NT2/D1 (cell line): ENCODE data around the gene PSME3.
A peak's percentile ranks its signal among the peaks of the same experiment; 100 is the strongest.

Source experiments
- DNase-seq: peaks from one replicate; pipeline ENCODE4 v3.0.0-alpha.2; 2011; ENCODE audit warnings: low read depth, low spot score
- H3K27me3 ChIP-seq: 2 replicates; pipeline ENCODE4 v1.6.0; 2011; ENCODE audit warnings: mild to moderate bottlenecking; ENCODE audit not compliant: insufficient read length, insufficient read depth
- H3K36me3 ChIP-seq: 2 replicates; pipeline ENCODE4 v1.6.1; 2011; ENCODE audit warnings: mild to moderate bottlenecking, low read length, mixed read lengths; ENCODE audit not compliant: insufficient read depth, insufficient read length
- H3K4me1 ChIP-seq: 2 replicates; pipeline ENCODE4 v1.5.1; 2011; ENCODE audit not compliant: insufficient read depth, insufficient read length
- H3K4me3 ChIP-seq: 2 replicates; pipeline ENCODE4 v1.5.1; 2011; ENCODE audit warnings: low read depth; ENCODE audit not compliant: insufficient read length
- H3K9ac ChIP-seq: 2 replicates; pipeline ENCODE4 v1.6.0; 2011; ENCODE audit warnings: low read depth; ENCODE audit not compliant: insufficient read length
- H3K9me3 ChIP-seq: 2 replicates; pipeline ENCODE4 v1.5.1; 2011; ENCODE audit warnings: mild to moderate bottlenecking, low read length; ENCODE audit not compliant: insufficient read depth
- SUZ12 ChIP-seq: IDR thresholded peaks from 2 replicates; pipeline ENCODE4 v1.6.1; 2011; ENCODE audit not compliant: insufficient read length, insufficient read depth; ENCODE audit errors: extremely low read depth
- YY1 ChIP-seq: IDR thresholded peaks from 2 replicates; pipeline ENCODE4 v1.6.1; 2011; ENCODE audit not compliant: insufficient read length, insufficient read depth
- ZNF274 ChIP-seq: IDR thresholded peaks from 2 replicates; pipeline ENCODE4 v1.6.1; 2011; ENCODE audit warnings: mild to moderate bottlenecking, low read depth, low read length

PSME3 gene, protein sequence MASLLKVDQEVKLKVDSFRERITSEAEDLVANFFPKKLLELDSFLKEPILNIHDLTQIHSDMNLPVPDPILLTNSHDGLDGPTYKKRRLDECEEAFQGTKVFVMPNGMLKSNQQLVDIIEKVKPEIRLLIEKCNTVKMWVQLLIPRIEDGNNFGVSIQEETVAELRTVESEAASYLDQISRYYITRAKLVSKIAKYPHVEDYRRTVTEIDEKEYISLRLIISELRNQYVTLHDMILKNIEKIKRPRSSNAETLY

DNA sequence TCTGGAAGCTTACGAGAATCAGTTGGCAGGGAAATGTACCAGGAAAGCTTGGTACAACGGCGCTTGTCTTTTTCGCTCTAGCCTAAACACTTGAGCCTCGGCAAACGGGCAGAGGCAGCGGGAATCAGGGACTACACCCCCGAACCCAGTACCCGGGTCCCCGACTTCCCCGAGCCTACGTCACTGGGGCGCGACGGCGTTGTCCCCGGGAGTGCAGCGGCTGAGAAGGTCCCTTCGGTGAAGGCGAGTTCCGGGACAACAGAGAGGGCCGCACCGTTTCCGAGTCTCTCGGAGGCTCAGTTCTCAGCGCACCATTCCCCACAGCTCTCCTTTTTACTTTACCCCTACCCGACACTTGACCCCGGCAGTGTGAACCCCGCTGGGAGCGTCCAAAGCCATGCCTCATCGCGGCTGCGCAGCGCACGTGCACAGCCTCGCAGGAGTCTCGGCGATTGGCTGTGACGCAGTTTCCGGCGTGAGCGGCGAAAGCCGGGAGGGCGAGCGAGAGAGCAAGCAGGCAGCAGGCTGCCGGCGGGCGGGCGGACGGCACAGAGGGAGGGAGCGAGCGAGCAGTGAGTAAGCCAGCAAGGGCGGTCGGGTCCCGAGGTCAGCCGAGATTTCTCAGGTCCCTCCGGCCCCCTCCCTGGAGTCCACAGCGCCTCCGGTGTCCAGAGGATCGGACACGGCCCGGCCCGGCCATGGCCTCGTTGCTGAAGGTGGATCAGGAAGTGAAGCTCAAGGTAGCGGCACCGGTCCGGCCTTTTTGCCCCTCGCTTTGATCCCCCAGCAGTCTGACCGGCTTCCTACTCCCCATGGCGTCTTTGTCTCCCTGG is at the start of gene PSME3:
Gene PSME3, plus strand, starts transcription at position 464 of the 833 bp plus-strand sequence. Its CDS starts 235 bp downstream, at position 699.
- Histone ChIP-seq H3K27me3 (no peaks in the 10 kb centered on the region), H3K4me3 (peak within 1 kb of the TSS; percentile 98), H3K4me1 (no peaks in the 10 kb centered on the region), H3K9ac (peak within 1 kb of the TSS; percentile 99), H3K9me3 (no peaks in the 10 kb centered on the region), H3K36me3 (peaks cover 34% of the 10 kb centered on the region)
- TF ChIP-seq SUZ12 (no peak), YY1 (no peak), ZNF274 (no peak)
- peak; percentile 72 for DNase-seq

DNA sequence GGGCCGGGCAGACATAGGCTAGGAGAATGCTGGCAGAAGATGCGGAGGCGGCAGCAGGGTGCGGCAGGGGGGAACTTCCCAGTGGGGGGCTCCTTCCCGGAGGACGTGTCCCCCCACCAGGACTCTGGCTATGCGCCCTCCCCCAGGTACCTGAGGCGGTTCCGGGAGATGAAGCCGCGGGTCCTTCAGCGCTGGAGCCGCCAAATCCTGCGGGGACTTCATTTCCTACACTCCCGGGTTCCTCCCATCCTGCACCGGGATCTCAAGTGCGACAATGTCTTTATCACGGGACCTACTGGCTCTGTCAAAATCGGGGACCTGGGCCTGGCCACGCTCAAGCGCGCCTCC is 49.4 kb upstream of the PSME3 start:
- Histone ChIP-seq H3K4me3 (no peak overlapping the region), H3K36me3 (peaks cover 57% of the 10 kb centered on the region), H3K9me3 (no peaks in the 10 kb centered on the region), H3K27me3 (peaks cover 13% of the 10 kb centered on the region), H3K9ac (no peak overlapping the region), H3K4me1 (peaks cover 17% of the 10 kb centered on the region)
- DNase-seq: no peak
- TF ChIP-seq YY1: no peak
- no peak for TF ChIP-seq ZNF274

DNA sequence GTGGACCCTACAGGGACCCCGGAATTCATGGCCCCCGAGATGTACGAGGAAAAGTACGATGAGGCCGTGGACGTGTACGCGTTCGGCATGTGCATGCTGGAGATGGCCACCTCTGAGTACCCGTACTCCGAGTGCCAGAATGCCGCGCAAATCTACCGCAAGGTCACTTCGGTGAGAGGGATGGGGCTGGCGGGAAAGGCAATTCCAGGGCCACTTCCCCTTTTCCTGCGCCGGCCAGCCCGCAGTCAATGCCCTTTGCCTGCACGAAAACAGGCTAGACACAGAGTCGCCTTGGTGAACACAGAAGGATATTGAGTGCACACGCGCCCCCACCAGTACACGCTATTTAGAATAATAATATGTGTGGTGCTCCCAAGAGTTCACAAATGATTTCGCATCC is 48.8 kb upstream of the PSME3 start:
- no peak overlapping the region for H3K4me3 ChIP-seq
- H3K36me3 ChIP-seq: peaks cover 54% of the 10 kb centered on the region
- TF ChIP-seq ZNF274 (no peak), SUZ12 (no peak), YY1 (no peak)
- no peak for DNase-seq
- H3K9me3 ChIP-seq: no peaks in the 10 kb centered on the region
- peaks cover 17% of the 10 kb centered on the region for H3K4me1 ChIP-seq
- H3K27me3 ChIP-seq: peaks cover 13% of the 10 kb centered on the region
- H3K9ac ChIP-seq: no peak overlapping the region

DNA sequence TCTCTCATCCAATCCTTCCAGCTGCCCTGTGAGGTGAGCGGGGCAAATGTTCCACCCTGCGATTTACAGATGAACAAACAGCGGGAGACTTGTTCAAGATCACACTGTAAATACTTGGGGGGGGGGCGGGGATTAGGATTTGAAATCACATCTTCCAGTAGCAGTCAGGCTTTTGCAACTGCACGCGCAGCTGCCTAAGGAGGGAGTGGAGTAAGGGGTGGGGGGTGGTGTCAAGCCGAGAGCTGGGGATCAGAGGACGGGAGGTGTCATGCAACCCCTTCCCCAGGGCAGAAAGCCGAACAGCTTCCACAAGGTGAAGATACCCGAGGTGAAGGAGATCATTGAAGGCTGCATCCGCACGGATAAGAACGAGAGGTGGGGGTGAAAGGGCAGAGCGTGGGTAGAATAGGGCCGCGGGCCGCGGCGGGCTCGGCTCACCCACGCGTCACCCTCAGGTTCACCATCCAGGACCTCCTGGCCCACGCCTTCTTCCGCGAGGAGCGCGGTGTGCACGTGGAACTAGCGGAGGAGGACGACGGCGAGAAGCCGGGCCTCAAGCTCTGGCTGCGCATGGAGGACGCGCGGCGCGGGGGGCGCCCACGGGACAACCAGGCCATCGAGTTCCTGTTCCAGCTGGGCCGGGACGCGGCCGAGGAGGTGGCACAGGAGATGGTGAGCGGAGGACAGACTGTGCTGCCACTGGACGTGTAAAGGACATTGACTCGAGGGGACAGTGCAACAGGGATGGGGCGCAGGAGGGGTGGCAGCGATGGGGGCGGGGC is 48.2 kb upstream of the PSME3 start:
- H3K4me3 ChIP-seq: no peak overlapping the region
- no peak overlapping the region for H3K9ac ChIP-seq
- peaks cover 51% of the 10 kb centered on the region for H3K36me3 ChIP-seq
- H3K27me3 ChIP-seq: peaks cover 13% of the 10 kb centered on the region
- H3K9me3 ChIP-seq: no peaks in the 10 kb centered on the region
- no peak for TF ChIP-seq SUZ12
- no peak for TF ChIP-seq ZNF274
- TF ChIP-seq YY1: no peak
- H3K4me1 ChIP-seq: peaks cover 15% of the 10 kb centered on the region
- DNase-seq: no peak

DNA sequence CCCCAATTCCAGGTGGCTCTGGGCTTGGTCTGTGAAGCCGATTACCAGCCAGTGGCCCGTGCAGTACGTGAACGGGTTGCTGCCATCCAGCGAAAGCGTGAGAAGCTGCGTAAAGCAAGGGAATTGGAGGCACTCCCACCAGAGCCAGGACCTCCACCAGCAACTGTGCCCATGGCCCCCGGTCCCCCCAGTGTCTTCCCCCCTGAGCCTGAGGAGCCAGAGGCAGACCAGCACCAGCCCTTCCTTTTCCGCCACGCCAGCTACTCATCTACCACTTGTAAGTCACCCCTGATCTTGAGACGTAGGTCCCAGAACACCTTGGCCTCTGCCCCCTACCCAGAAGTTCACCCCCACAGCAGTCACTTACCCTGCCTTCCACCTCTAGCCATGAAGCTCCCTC is 45.9 kb upstream of the PSME3 start:
- Histone ChIP-seq H3K4me3 (no peak overlapping the region), H3K9me3 (no peaks in the 10 kb centered on the region), H3K27me3 (no peaks in the 10 kb centered on the region), H3K4me1 (peaks cover 13% of the 10 kb centered on the region), H3K9ac (no peak overlapping the region), H3K36me3 (peaks cover 57% of the 10 kb centered on the region)
- TF ChIP-seq YY1: no peak
- TF ChIP-seq SUZ12: no peak
- DNase-seq: no peak

DNA sequence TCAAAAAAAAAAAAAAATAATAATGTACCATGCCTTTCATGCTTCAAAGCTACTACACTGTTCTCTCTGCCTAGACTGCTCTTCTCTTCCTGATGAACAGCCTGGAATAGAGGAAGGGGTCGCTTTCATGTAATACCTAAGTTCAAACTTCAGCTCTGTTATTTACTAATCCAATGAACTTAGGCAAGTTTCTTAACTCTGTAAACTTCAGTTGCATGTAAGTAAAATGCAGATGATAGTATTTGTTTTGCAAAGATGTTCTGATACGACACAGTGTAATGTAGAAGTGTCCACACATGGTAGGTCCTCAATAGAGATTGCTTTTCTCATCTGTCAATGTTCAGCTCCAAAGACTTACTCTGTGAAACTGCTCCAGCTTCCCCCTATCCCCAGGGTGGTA is 41.2 kb upstream of the PSME3 start:
- TF ChIP-seq YY1 (no peak), ZNF274 (no peak), SUZ12 (no peak)
- Histone ChIP-seq H3K4me3 (no peak overlapping the region), H3K36me3 (peaks cover 55% of the 10 kb centered on the region), H3K4me1 (peaks cover 2% of the 10 kb centered on the region), H3K9me3 (no peaks in the 10 kb centered on the region), H3K9ac (no peak overlapping the region), H3K27me3 (no peaks in the 10 kb centered on the region)
- DNase-seq: no peak

DNA sequence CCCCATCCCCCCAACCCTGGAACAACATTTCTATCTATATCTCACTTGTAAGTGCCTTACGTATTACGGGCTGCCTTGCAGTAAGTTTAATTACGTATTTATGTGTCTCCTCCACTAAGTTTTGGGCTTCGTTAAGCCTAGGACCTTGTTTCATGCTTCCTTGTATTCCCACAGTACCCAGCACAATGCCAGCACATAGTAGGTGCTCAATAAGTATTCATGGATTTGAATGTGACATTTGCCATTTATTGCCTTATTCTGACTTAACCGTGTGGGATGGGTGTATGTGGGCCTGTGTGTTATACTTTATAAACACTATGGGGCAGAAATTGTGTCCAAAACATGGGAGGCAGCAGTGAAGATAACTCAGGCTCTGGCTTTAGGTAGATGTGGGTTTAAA is 40.7 kb upstream of the PSME3 start:
- DNase-seq: no peak
- H3K36me3 ChIP-seq: peaks cover 55% of the 10 kb centered on the region
- no peak overlapping the region for H3K4me3 ChIP-seq
- H3K9ac ChIP-seq: no peak overlapping the region
- no peaks in the 10 kb centered on the region for H3K9me3 ChIP-seq
- TF ChIP-seq YY1 (no peak), SUZ12 (no peak), ZNF274 (no peak)
- peaks cover 2% of the 10 kb centered on the region for H3K4me1 ChIP-seq
- H3K27me3 ChIP-seq: no peaks in the 10 kb centered on the region
